Body of pancreas (tissue), 4 donors: ENCODE measurements around the gene SERPINA4.

Source experiments
- POLR2A ChIP-seq, 3 donors: fragments of 450-650 bp; IDR thresholded peaks; one replicate each; pipeline ENCODE4 v1.6.1; 2016; ENCODE audit warnings: antibody characterized with exemption in 3 of 3, mild to moderate bottlenecking in 2 of 3
- TF ChIP-seq, protein P1 (sequence below), 7 experiments: fragments of 450-650 bp in 4 of 7; fragments of 200-600 bp in 3 of 7; sonication (generic) in 3 of 7; IDR thresholded peaks; one replicate each; pipeline ENCODE4 v1.5.1; 2016 to 2019; ENCODE audit warnings: antibody characterized with exemption in 7 of 7

DNA sequence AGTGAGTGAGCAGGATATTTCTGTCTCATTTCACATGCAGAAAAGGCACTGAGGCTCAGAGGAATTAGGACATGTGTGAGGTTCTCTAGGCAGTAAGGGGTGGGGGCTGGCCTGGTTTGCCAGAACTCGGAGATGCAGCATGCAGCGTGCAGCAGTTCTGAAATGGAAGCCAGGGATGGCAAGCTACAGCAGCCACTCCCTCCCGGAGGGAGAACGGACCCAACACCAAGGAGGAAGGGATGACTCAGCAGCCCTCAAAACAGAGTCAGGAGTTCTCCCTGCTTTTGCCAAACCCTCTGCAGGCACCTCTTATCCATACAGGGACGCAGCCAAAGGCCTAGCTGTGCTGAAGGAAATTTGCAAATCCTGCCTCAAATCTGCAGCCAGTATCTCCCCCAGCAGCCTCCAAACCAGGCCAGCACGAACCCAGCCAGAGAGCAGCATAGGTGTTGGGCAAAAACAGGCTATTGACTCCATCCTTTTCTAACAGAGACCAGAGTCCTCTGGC, 40.7 kb downstream of the SERPINA4 start:
- TF ChIP-seq, protein P1, sequence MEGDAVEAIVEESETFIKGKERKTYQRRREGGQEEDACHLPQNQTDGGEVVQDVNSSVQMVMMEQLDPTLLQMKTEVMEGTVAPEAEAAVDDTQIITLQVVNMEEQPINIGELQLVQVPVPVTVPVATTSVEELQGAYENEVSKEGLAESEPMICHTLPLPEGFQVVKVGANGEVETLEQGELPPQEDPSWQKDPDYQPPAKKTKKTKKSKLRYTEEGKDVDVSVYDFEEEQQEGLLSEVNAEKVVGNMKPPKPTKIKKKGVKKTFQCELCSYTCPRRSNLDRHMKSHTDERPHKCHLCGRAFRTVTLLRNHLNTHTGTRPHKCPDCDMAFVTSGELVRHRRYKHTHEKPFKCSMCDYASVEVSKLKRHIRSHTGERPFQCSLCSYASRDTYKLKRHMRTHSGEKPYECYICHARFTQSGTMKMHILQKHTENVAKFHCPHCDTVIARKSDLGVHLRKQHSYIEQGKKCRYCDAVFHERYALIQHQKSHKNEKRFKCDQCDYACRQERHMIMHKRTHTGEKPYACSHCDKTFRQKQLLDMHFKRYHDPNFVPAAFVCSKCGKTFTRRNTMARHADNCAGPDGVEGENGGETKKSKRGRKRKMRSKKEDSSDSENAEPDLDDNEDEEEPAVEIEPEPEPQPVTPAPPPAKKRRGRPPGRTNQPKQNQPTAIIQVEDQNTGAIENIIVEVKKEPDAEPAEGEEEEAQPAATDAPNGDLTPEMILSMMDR (IDR thresholded peaks at IDR 0.05): no peak
- no peak for TF ChIP-seq POLR2A (IDR thresholded peaks at IDR 0.05)
